Sigmoid colon (tissue), 3 donors: ENCODE data around the gene CATSPER4.

Experiments
- CTCF ChIP-seq, 4 experiments: fragments of 450-650 bp in 3 of 4; fragments of 200-600 bp in 1 of 4; IDR thresholded peaks; one replicate each; pipeline ENCODE4 v1.5.1; 2016 to 2019; ENCODE audit warnings: antibody characterized with exemption in 4 of 4, mild to moderate bottlenecking in 3 of 4, moderate library complexity in 2 of 4
- POLR2A ChIP-seq, 2 donors: fragments of 450-650 bp; IDR thresholded peaks; one replicate each; pipeline ENCODE4 v1.6.1; 2016; ENCODE audit warnings: antibody characterized with exemption in 2 of 2, mild to moderate bottlenecking in 2 of 2, moderate library complexity in 2 of 2

- no peak for TF ChIP-seq CTCF (IDR thresholded peaks at IDR 0.05)
- no peak for TF ChIP-seq POLR2A (IDR thresholded peaks at IDR 0.05)
These were observed 21.8 kb upstream of the CATSPER4 start, which contains the start of gene C1orf232 for GRCh38 chr1:26168410-26169197.
